HL-60 (cell line): ENCODE results near the gene SOX10.

Experiments
- DNase-seq, 2 experiments: peaks; one replicate each; pipeline ENCODE4 v3.0.0-alpha.2; 2010 to 2020; ENCODE audit warnings: low read depth in 1 of 2, low spot score in 1 of 2
- H3K27ac ChIP-seq: fragments of 250-450 bp; sonication (Bioruptor Pico); replicated peaks from 2 replicates; pipeline ENCODE4 v1.5.1; 2020; ENCODE audit warnings: mild to moderate bottlenecking, moderate library complexity
- H3K27me3 ChIP-seq: fragments of 250-450 bp; sonication (Bioruptor Pico); 2 replicates; pipeline ENCODE4 v1.5.1; 2021; ENCODE audit warnings: mild to moderate bottlenecking, moderate library complexity; ENCODE audit not compliant: insufficient read depth, poor library complexity, severe bottlenecking
- H3K4me3 ChIP-seq: replicated peaks from 2 replicates; pipeline ENCODE4 v1.5.1; 2011; ENCODE audit warnings: mild to moderate bottlenecking, control low read depth, low read length; ENCODE audit not compliant: insufficient read depth
- GABPA ChIP-seq: IDR thresholded peaks from 2 replicates; pipeline ENCODE4 v1.6.1; 2012; ENCODE audit warnings: low read depth
- POLR2AphosphoS5 ChIP-seq: IDR thresholded peaks from 2 replicates; pipeline ENCODE4 v1.6.1; 2012; ENCODE audit warnings: low read depth
- SPI1 ChIP-seq: IDR thresholded peaks from 2 replicates; pipeline ENCODE4 v1.6.1; 2012; ENCODE audit warnings: low read depth, mild to moderate bottlenecking, borderline replicate concordance
- TF ChIP-seq, protein P1 (sequence below): IDR thresholded peaks from one replicate; pipeline ENCODE4 v1.5.1; 2011; ENCODE audit warnings: low read length, control low read depth, inconsistent platforms; ENCODE audit not compliant: insufficient read depth
- TF ChIP-seq, protein P2 (sequence below): IDR thresholded peaks from 2 replicates; pipeline ENCODE4 v1.6.1; 2012; ENCODE audit warnings: low read depth; ENCODE audit not compliant: insufficient replicate concordance

The SOX10 gene

DNA sequence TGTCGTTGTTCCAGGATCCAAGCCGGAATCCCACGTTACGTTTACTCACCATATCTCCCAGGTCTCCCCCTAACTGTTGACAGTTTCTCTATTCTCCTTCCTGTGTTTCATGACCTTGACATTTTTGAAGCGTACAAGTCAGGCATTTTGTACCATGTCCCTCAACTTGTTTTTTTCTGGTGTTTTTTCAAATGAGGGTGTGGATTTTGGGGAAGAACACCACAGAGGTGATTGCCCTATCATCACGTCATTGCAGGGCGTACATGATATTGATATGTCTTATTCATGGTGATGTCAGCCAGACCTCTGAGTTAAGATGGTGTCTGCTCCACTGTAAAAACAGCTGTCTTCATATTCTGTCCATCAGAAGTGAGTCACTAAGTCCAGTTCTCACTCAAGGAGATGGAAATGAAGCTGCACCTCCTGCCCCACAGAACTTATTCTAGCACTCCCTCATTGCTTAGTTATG, 28.3 kb upstream of the SOX10 start:
- H3K27me3 ChIP-seq, result no peaks in the 10 kb centered on the region
- H3K4me3 ChIP-seq, result no peak overlapping the region
- DNase-seq, result no peak
- no peak overlapping the region for H3K27ac ChIP-seq
- TF ChIP-seq GABPA, result no peak
- TF ChIP-seq SPI1, result no peak

DNA sequence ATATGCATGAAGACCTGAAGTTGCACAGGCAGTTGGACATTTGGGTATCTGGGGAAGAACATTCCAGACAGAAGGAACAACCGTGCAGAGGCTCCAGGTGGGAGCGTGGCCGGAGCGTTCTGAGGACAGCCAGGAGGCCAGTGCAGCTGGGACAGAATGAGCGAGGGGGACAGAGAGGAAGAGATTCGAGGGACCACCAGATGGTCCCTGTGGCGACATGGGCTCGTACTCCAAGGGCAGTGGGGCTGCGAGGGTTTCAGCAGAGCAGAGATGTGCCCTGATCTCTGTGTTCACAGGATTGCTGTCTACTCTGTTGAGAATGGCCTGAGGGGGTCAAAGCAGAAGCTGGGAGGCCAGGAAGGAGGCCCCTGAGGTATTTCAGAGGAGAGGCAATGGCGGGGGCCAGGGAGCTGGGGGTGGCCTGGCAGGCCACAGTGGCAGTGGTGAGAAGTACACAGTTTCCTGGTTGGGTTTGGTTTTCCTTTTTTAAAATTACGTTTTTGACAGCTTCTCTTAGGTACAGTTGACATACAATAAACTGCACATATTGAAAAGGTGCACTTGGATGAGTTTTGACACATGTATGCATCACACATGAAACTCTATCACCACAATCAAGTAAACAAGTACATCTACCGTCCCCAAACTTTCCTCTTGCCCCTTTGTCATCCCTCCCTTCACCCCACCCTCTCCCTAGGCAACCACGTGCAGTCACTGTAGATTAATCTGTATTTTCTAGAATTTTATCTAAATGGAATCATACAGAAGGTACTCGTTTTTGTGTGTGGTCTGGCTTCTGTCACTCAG, 24.8 kb upstream of the SOX10 start:
- Histone ChIP-seq H3K4me3 (no peak overlapping the region), H3K27me3 (no peaks in the 10 kb centered on the region), H3K27ac (no peak overlapping the region)
- DNase-seq, result no peak
- no peak for TF ChIP-seq GABPA
- TF ChIP-seq, protein P1, sequence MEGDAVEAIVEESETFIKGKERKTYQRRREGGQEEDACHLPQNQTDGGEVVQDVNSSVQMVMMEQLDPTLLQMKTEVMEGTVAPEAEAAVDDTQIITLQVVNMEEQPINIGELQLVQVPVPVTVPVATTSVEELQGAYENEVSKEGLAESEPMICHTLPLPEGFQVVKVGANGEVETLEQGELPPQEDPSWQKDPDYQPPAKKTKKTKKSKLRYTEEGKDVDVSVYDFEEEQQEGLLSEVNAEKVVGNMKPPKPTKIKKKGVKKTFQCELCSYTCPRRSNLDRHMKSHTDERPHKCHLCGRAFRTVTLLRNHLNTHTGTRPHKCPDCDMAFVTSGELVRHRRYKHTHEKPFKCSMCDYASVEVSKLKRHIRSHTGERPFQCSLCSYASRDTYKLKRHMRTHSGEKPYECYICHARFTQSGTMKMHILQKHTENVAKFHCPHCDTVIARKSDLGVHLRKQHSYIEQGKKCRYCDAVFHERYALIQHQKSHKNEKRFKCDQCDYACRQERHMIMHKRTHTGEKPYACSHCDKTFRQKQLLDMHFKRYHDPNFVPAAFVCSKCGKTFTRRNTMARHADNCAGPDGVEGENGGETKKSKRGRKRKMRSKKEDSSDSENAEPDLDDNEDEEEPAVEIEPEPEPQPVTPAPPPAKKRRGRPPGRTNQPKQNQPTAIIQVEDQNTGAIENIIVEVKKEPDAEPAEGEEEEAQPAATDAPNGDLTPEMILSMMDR, result no peak
- TF ChIP-seq POLR2AphosphoS5, result no peak
- no peak for TF ChIP-seq SPI1
- TF ChIP-seq, protein P2, sequence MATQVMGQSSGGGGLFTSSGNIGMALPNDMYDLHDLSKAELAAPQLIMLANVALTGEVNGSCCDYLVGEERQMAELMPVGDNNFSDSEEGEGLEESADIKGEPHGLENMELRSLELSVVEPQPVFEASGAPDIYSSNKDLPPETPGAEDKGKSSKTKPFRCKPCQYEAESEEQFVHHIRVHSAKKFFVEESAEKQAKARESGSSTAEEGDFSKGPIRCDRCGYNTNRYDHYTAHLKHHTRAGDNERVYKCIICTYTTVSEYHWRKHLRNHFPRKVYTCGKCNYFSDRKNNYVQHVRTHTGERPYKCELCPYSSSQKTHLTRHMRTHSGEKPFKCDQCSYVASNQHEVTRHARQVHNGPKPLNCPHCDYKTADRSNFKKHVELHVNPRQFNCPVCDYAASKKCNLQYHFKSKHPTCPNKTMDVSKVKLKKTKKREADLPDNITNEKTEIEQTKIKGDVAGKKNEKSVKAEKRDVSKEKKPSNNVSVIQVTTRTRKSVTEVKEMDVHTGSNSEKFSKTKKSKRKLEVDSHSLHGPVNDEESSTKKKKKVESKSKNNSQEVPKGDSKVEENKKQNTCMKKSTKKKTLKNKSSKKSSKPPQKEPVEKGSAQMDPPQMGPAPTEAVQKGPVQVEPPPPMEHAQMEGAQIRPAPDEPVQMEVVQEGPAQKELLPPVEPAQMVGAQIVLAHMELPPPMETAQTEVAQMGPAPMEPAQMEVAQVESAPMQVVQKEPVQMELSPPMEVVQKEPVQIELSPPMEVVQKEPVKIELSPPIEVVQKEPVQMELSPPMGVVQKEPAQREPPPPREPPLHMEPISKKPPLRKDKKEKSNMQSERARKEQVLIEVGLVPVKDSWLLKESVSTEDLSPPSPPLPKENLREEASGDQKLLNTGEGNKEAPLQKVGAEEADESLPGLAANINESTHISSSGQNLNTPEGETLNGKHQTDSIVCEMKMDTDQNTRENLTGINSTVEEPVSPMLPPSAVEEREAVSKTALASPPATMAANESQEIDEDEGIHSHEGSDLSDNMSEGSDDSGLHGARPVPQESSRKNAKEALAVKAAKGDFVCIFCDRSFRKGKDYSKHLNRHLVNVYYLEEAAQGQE, result no peak

DNA sequence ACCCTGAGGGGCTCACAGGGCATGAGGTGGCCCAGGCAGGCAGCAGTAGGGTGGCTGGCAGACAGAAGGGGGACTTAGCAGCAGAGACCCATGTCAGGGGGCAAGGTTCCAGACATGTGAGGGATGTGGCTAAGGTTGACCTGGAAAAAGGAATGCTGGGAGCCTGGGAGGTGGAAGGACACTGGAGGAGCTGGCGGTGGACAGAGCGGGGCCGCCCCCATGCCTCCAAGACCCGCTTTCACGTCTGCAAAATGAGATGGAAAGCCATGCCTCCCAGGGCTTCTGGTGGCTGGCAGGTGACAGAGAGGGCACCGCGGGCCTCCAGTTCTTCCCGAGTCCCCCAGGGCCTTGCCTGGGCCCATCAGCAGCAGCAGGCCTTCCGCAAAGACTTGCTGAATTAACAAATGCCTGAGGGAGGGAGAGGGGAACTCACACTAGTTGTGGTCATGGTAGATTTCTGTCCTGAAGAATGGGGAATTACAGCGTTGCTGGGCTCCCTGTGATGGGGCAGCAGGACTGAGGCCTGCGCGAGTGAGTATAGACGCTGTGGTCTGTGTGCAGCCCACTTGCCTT, 23.1 kb upstream of the SOX10 start:
- H3K27ac ChIP-seq, result no peak overlapping the region
- no peaks in the 10 kb centered on the region for H3K27me3 ChIP-seq
- no peak for DNase-seq
- TF ChIP-seq, protein P2, result no peak
- TF ChIP-seq POLR2AphosphoS5, result no peak
- TF ChIP-seq GABPA, result no peak
- TF ChIP-seq SPI1, result no peak
- TF ChIP-seq, protein P1, result no peak
- H3K4me3 ChIP-seq, result no peak overlapping the region

DNA sequence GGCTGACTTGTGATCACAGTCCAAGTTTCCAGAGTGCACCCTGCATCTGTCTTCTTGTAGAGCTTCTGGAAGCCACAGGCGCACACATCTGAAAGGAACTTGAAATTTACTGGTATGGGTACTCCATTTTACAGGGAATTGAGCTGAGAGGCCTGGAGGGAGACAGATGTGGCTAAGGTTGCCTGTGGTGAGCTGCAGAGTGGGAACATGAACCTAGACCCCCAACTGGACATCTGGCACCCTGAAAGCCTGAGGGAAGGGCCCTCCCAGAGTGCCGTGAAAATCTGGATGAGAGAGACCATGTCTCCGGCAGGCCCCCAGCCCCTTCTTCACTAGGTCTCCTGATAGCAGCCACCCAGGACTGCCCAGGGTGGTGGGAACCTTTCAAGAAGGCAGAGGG, 22.6 kb upstream of the SOX10 start:
- H3K4me3 ChIP-seq, result no peak overlapping the region
- no peak for DNase-seq
- TF ChIP-seq, protein P2, result no peak
- TF ChIP-seq SPI1, result no peak
- TF ChIP-seq, protein P1, result no peak
- TF ChIP-seq GABPA, result no peak
- no peak for TF ChIP-seq POLR2AphosphoS5
- H3K27me3 ChIP-seq, result no peaks in the 10 kb centered on the region
- no peak overlapping the region for H3K27ac ChIP-seq
